HepG2 (cell line): ENCODE results near the gene IRAK3. TPM values are rescaled to one million over a fixed set of nuclear protein-coding genes. Genes with fewer than 3 reads are reported as not detected.
A peak's percentile ranks its signal among the peaks of the same experiment; 100 is the strongest.

Experiments
- ATAC-seq: fragments of 200-7000 bp; cut with Tn5 transposase; 3 replicates; pipeline ENCODE4 v1.9.1; 2020; ENCODE audit warnings: mild to moderate bottlenecking, moderate library complexity
- BruUV-seq: library from RNA; stranded (reverse); fragments of 400-500 nt; replicated peaks from 2 replicates; lab custom pipeline; 2021; lab: Mats Ljungman, UMichigan
- CTCF ChIA-PET: fragments of 300-600 bp; formaldehyde crosslinking; extraction: SDS; loops from one replicate; lab custom pipeline; 2021; ENCODE audit warnings: low total read pairs, inconsistent platforms, low intra/inter-chr PET ratio; lab: Yijun Ruan, JAX
- POLR2A ChIA-PET: fragments of 350-600 bp; sonication (Branson Sonifier 250); formaldehyde crosslinking; loops from one replicate; lab custom pipeline; 2020; ENCODE audit warnings: antibody characterized with exemption, inconsistent platforms; lab: Yijun Ruan, JAX
- DNase-seq: peaks from one replicate; pipeline ENCODE4 v3.0.0-alpha.2; 2015; ENCODE audit warnings: low spot score
- FAIRE-seq: peaks from 3 replicates; lab custom pipeline; 2011; peaks lifted over from hg19 to GRCh38; lab: Jason Lieb, UNC
- H2AFZ ChIP-seq: one replicate; pipeline ENCODE4 v1.6.1; 2011; ENCODE audit warnings: low read length, inconsistent platforms
- H3K27ac ChIP-seq: fragments of 300-600 bp; 3 replicates; pipeline ENCODE4 v1.8.0; 2011; ENCODE audit warnings: mixed run types, mild to moderate bottlenecking, mixed read lengths, low read length, inconsistent platforms; ENCODE audit not compliant: insufficient read depth; ENCODE audit errors: extremely low read length
- H3K27me3 ChIP-seq, 2 experiments: fragments of 200-600 bp in 1 of 2; 2 replicates in 1 of 2; 3 replicates in 1 of 2; pipeline versions ENCODE4 v1.6.0 to v1.8.0; 2011; ENCODE audit warnings: low read length in 2 of 2, mild to moderate bottlenecking in 2 of 2, moderate library complexity in 2 of 2, inconsistent platforms in 1 of 2; ENCODE audit not compliant: insufficient read depth in 2 of 2, control insufficient read depth in 1 of 2
- H3K36me3 ChIP-seq, 2 experiments: fragments of 200-600 bp in 1 of 2; replicated peaks in 1 of 2; 2 replicates in 1 of 2; 3 replicates in 1 of 2; pipeline versions ENCODE4 v1.5.1 to v1.8.0; 2011; ENCODE audit warnings: low read length in 2 of 2, inconsistent platforms in 1 of 2; ENCODE audit not compliant: insufficient read depth in 2 of 2, control insufficient read depth in 1 of 2
- H3K4me1 ChIP-seq: 2 replicates; pipeline ENCODE4 v1.5.1; 2012; ENCODE audit warnings: low read length, inconsistent platforms; ENCODE audit not compliant: insufficient read depth
- H3K4me2 ChIP-seq: 2 replicates; pipeline ENCODE4 v1.6.0; 2011; ENCODE audit warnings: low read depth, low read length, inconsistent platforms
- H3K4me3 ChIP-seq, 3 experiments: fragments of 200-600 bp in 1 of 3; sonication (generic), shearing (Covaris generic) in 1 of 3; replicated peaks in 1 of 3; 2 replicates each; pipeline ENCODE4 v1.5.1; 2011 to 2016; ENCODE audit warnings: low read length in 3 of 3, inconsistent platforms in 2 of 3, low read depth in 2 of 3, mild to moderate bottlenecking in 2 of 3, control low read depth in 1 of 3, mixed read lengths in 1 of 3; ENCODE audit not compliant: insufficient read depth in 1 of 3
- H3K79me2 ChIP-seq: one replicate; pipeline ENCODE4 v1.6.1; 2011; ENCODE audit warnings: low read length, inconsistent platforms; ENCODE audit not compliant: insufficient read depth
- H3K9ac ChIP-seq: 2 replicates; pipeline ENCODE4 v1.6.0; 2011; ENCODE audit warnings: mild to moderate bottlenecking, low read depth, low read length, inconsistent platforms; ENCODE audit not compliant: insufficient read depth
- H3K9me3 ChIP-seq: 2 replicates; pipeline ENCODE4 v1.5.1; 2012; ENCODE audit warnings: mild to moderate bottlenecking, low read length
- H4K20me1 ChIP-seq: 2 replicates; pipeline ENCODE4 v1.6.0; 2011; ENCODE audit warnings: inconsistent platforms, mild to moderate bottlenecking, low read length, moderate library complexity; ENCODE audit not compliant: insufficient read depth
- PAXIP1 ChIP-seq: sonication (generic); formaldehyde crosslinking; conservative IDR thresholded peaks from 2 replicates; pipeline ENCODE4 v1.4.0; 2020; ENCODE audit warnings: mild to moderate bottlenecking, missing genetic modification reagents, moderate library complexity
- SCMH1 ChIP-seq: sonication (generic); formaldehyde crosslinking; IDR thresholded peaks from 2 replicates; pipeline ENCODE4 v1.9.0; 2021; ENCODE audit warnings: missing genetic modification reagents, mild to moderate bottlenecking, borderline replicate concordance
- SKIL ChIP-seq: sonication (generic); formaldehyde crosslinking; IDR thresholded peaks from 2 replicates; pipeline ENCODE4 v1.8.0; 2022; ENCODE audit warnings: missing genetic modification reagents, mild to moderate bottlenecking, moderate library complexity, borderline replicate concordance
- THAP7 ChIP-seq: sonication (generic); formaldehyde crosslinking; IDR thresholded peaks from 2 replicates; pipeline ENCODE4 v1.8.1; 2023; ENCODE audit warnings: mild to moderate bottlenecking, missing genetic modification reagents
- U2AF2 ChIP-seq: fragments of 200-400 bp; formaldehyde crosslinking; IDR thresholded peaks from 2 replicates; pipeline ENCODE4 v1.6.1; 2017; ENCODE audit warnings: low read depth, mild to moderate bottlenecking, low read length
- ZBTB40 ChIP-seq, 2 experiments: fragments of 450-650 bp in 1 of 2; sonication (generic) in 1 of 2; formaldehyde crosslinking in 1 of 2; IDR thresholded peaks; 2 replicates each; pipeline versions ENCODE4 v1.6.1 to v1.8.0; 2016 to 2022; ENCODE audit warnings: antibody characterized with exemption in 1 of 2, mild to moderate bottlenecking in 1 of 2, missing genetic modification reagents in 1 of 2
- in situ Hi-C: cut with HindIII; loops from 2 replicates; pipeline ENCODE4 v1.10.0; 2017; ENCODE audit warnings: low pct_unique_long_range_greater_than_20kb; ENCODE audit not compliant: extremely low pct_ligation_motif_present
- intact Hi-C: fragments of 100-400 bp; cut with micrococcal nuclease; formaldehyde crosslinking; loops from one replicate; pipeline ENCODE4 v1.10.0; 2022; ENCODE audit not compliant: unreplicated experiment
- polyA plus RNA-seq, 8 experiments: library from polyadenylated mRNA; depleted of rRNA in 3 of 8; stranded (reverse) in 7 of 8; unstranded in 1 of 8; fragments of >200 nt; fragmentation: Illumina TruSeq in 4 of 8; extraction: Trizol in 4 of 8; gene quantifications; 2 replicates each; pipeline versions ENCODE4 v1.2.1 to v1.2.3, GENCODE V29; 2011 to 2016; ENCODE audit warnings: low read depth in 4 of 8, missing spikeins in 1 of 8, mixed read lengths in 1 of 8; ENCODE audit not compliant: insufficient read depth in 1 of 8
- total RNA-seq, 5 experiments: library from RNA; depleted of rRNA; stranded (reverse); fragments of >200 nt; fragmentation: Illumina TruSeq; extraction: Trizol; gene quantifications; 2 replicates each; pipeline ENCODE4 v1.2.3, GENCODE V29; 2016; ENCODE audit warnings: low read depth in 1 of 5

The IRAK3 gene
- total and polyA plus RNA-seq, 2 of the 13 experiments (the other 11 are each of a cell fraction or from before 2014, with no cell fraction given), result 0.01 TPM; not detected in 1

- in situ Hi-C loops, result no loop called here
- CTCF ChIA-PET, result no interaction called here
- DNase-seq, result no peak
- TF ChIP-seq U2AF2, result 0 out of 2 replicates have a peak, but pooled peaks have one; percentile 75
- TF ChIP-seq PAXIP1 (CRISPR knock-in tag), result no peak
- no peak for TF ChIP-seq THAP7 (CRISPR knock-in tag)
- no peak for TF ChIP-seq ZBTB40 (IDR thresholded peaks at IDR 0.05)
- no peak for TF ChIP-seq ZBTB40 (CRISPR knock-in tag; IDR thresholded peaks at IDR 0.05)
- TF ChIP-seq SCMH1 (CRISPR knock-in tag), result no peak
- TF ChIP-seq SKIL (CRISPR knock-in tag), result no peak
Observed at GRCh38 chr12:66262737-66263136, 73.7 kb downstream of the IRAK3 start.

More at GRCh38 chr12:66262737-66263136, 73.7 kb downstream of the IRAK3 start:
- Histone ChIP-seq H3K36me3 (no peaks in the 10 kb centered on the region), H3K79me2 (no peaks in the 10 kb centered on the region), H3K9ac (no peak overlapping the region), H3K4me1 (no peaks in the 10 kb centered on the region), H3K4me3 (no peak overlapping the region), H2AFZ (no peak overlapping the region), H3K9me3 (no peaks in the 10 kb centered on the region), H3K27ac (no peak overlapping the region), H3K4me2 (no peak overlapping the region), H3K27me3 (peaks cover 0 to 16% of the 10 kb centered on the region in 2 experiments; a peak in 3 of 5 replicates), H4K20me1 (no peaks in the 10 kb centered on the region)
- ATAC-seq (no peak), FAIRE-seq (no peak)
- BruUV-seq, result no TSS peak
- POLR2A ChIA-PET, result no interaction called here
- intact Hi-C loops, result no loop called here
